ENCODE data around the gene SRPRB. TPM values are rescaled to one million over a fixed set of nuclear protein-coding genes. Genes with fewer than 3 reads are reported as not detected.

Gene SRPRB
- total and polyA plus RNA-seq, 2 donors (not counting 3 experiments of a cell fraction or from before 2014, with no cell fraction given), result 22.7 to 69.2 TPM

DNA sequence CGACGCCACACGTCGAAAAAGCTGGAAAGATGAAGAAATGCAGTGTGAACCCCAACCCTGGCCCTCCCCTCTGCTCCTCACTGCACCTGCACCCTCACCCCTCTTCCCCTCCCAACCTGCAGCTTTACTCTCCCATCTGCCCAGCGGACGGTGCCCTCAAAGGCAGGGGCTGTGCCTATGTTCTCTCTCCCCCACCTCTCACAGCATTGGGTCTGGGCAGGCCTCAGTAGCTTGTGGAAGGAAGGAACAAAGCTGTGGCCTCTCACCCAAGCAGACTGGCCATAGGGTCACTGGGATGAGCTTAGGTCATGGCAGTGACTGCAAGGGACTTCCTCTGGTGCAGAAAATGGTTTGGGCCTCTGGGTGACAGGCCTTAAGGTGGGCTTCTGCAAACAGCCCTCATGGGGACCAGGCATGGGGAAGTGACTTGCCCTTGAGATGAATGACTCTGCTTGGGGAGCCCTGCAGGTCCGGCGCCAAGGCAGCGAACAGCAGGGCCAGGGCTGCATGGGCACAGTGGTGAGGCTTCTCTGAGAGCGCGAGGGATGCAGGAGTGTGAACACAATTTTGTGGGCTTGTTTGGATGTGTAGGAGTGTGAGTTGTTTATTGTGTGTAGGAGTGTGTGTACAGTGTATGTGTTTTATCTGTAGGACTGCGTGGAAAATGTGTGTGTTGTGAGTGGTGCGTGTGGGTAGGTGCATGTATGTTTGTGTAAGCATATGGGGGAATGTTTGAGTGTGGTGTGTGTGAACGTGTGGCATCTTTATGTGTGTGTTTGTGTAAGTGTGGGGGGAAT lies 29.2 kb downstream of the SRPRB start:
- Histone ChIP-seq H3K27me3 (ENCODE audit: control insufficient read depth in 2 of 2, insufficient read depth in 2 of 2, low read length in 2 of 2) (no peaks in the 10 kb centered on the region), H3K9me3 (replicated peaks; ENCODE audit: control insufficient read depth, insufficient read depth, low read length) (no peaks in the 10 kb centered on the region), H3K4me1 (ENCODE audit: control insufficient read depth, extremely low read depth, insufficient read depth, low read length) (no peaks in the 10 kb centered on the region), H3K9ac (replicated peaks; ENCODE audit: extremely low read depth, insufficient read depth, low read length) (no peak overlapping the region), H3K9me1 (replicated peaks; ENCODE audit: control insufficient read depth, extremely low read depth, insufficient read depth, low read length) (no peaks in the 10 kb centered on the region), H3K27ac (ENCODE audit: insufficient read depth, low read depth, low read length) (no peak overlapping the region), H4K20me1 (replicated peaks; ENCODE audit: control insufficient read depth, extremely low read depth, insufficient read depth, low read length) (no peaks in the 10 kb centered on the region), H2AFZ (ENCODE audit: low read depth, low read length) (no peak overlapping the region), H3K36me3 (ENCODE audit: control insufficient read depth in 2 of 2, extremely low read depth in 1 of 2, insufficient read depth in 2 of 2, low read length in 2 of 2) (no peaks in the 10 kb centered on the region), H3K4me2 (ENCODE audit: insufficient read depth, low read length) (no peak overlapping the region), H3K79me2 (ENCODE audit: control insufficient read depth, insufficient read depth, low read length) (no peaks in the 10 kb centered on the region), H3K4me3 (replicated peaks in 1 of 3; ENCODE audit: insufficient read depth in 1 of 3, low read depth in 1 of 3, low read length in 3 of 3) (no peak overlapping the region)
- TF ChIP-seq EZH2 (IDR thresholded peaks at IDR 0.05; ENCODE audit: borderline replicate concordance, low read depth, low read length, severe bottlenecking), result no peak
- TF ChIP-seq GATA2 (IDR thresholded peaks at IDR 0.05; ENCODE audit: insufficient read depth, insufficient read length, low read depth, low read length), result no peak
- TF ChIP-seq POLR2AphosphoS5 (IDR thresholded peaks at IDR 0.05; ENCODE audit: insufficient read depth, low read depth, low read length), result no peak
- TF ChIP-seq POLR2A (IDR thresholded peaks at IDR 0.05; ENCODE audit: low read depth, low read length), result no peak
- TF ChIP-seq FOS (IDR thresholded peaks at IDR 0.05; ENCODE audit: borderline replicate concordance, insufficient read depth, low read length), result no peak
- no peak for TF ChIP-seq CTCF (IDR thresholded peaks at IDR 0.05; ENCODE audit: extremely low read depth in 1 of 2, insufficient read depth in 1 of 2, low read depth in 1 of 2, low read length in 2 of 2)
- no peak for TF ChIP-seq MYC (IDR thresholded peaks at IDR 0.05; ENCODE audit: low read depth, low read length)
- TF ChIP-seq JUN (IDR thresholded peaks at IDR 0.05; ENCODE audit: borderline replicate concordance, insufficient read depth, insufficient read length, low read depth), result no peak
- TF ChIP-seq, protein P1, sequence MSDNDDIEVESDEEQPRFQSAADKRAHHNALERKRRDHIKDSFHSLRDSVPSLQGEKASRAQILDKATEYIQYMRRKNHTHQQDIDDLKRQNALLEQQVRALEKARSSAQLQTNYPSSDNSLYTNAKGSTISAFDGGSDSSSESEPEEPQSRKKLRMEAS (IDR thresholded peaks at IDR 0.05; ENCODE audit: insufficient read depth, insufficient read length), result no peak
- DNase-seq (ENCODE audit: low read depth, low spot score), result no peak
- ChIA-PET CTCF (no interaction called here), POLR2A (no interaction called here)
- no TSS peak for BruUV-seq (replicated peaks)
- intact Hi-C loops (cut with micrococcal nuclease), result no loop called here
- FAIRE-seq, result no peak
- dilution Hi-C loops (cut with MboI; ENCODE audit: extremely low pct_ligation_motif_present, low sequenced_read_pairs), result no loop called here
